ENCODE data around the gene IFNAR2. TPM values are rescaled to one million over a fixed set of nuclear protein-coding genes. Genes with fewer than 3 reads are reported as not detected.

Gene IFNAR2
- total and polyA plus RNA-seq, 2 experiments from 2014 or later: 18.2 to 19.6 TPM

DNA sequence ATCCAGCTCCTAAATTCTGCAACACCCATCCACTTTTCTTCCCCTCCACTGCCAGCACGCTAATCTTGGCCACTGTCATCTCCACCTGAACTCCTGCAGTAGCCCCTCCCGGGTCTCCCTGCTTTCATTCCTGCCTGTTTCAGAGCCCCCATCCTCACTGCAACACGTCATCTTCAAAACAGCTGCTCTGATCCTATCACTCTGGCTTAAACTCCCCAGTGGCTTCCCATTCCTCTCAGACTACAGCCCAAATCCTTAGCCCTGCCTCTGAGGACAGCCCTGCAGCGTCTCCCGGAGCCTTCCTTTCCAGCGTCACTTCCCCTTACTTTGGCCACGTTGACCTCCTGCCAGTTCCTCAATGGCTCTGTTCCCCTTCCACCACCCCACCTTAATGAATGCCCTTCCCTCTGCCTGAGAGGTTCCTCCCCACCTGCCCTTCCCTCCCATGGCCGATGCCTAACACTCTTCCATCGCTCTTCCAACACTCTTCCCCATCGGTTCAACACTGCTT, 22.9 kb upstream of the IFNAR2 start:
- H2AFZ ChIP-seq: no peak overlapping the region
- no peaks in the 10 kb centered on the region for H3K9me2 ChIP-seq (replicated peaks; ENCODE audit: insufficient read depth)
- H3K4me2 ChIP-seq: no peak overlapping the region
- H4K20me1 ChIP-seq (ENCODE audit: insufficient read depth, poor library complexity, severe bottlenecking): no peaks in the 10 kb centered on the region
- TF ChIP-seq, protein P1, sequence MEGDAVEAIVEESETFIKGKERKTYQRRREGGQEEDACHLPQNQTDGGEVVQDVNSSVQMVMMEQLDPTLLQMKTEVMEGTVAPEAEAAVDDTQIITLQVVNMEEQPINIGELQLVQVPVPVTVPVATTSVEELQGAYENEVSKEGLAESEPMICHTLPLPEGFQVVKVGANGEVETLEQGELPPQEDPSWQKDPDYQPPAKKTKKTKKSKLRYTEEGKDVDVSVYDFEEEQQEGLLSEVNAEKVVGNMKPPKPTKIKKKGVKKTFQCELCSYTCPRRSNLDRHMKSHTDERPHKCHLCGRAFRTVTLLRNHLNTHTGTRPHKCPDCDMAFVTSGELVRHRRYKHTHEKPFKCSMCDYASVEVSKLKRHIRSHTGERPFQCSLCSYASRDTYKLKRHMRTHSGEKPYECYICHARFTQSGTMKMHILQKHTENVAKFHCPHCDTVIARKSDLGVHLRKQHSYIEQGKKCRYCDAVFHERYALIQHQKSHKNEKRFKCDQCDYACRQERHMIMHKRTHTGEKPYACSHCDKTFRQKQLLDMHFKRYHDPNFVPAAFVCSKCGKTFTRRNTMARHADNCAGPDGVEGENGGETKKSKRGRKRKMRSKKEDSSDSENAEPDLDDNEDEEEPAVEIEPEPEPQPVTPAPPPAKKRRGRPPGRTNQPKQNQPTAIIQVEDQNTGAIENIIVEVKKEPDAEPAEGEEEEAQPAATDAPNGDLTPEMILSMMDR (IDR thresholded peaks at IDR 0.05; ENCODE audit: poor library complexity): no peak
- TF ChIP-seq EZH2phosphoT487 (IDR thresholded peaks at IDR 0.05; ENCODE audit: low read depth, severe bottlenecking, unreplicated experiment): no peak
- TF ChIP-seq EZH2 (IDR thresholded peaks at IDR 0.05; ENCODE audit: borderline replicate concordance): no peak
- no peak overlapping the region for H3K27ac ChIP-seq
- DNase-seq (ENCODE audit: low spot score): no peak
- peaks cover 22% of the 10 kb centered on the region for H3K4me1 ChIP-seq (ENCODE audit: insufficient read depth)
- no peaks in the 10 kb centered on the region for H3K79me2 ChIP-seq
- H3K9me3 ChIP-seq (ENCODE audit: low read depth): no peaks in the 10 kb centered on the region
- H3K4me3 ChIP-seq: no peak overlapping the region
- WGBS (ENCODE audit: low lambda C conversion rate, missing lambda C conversion rate): 72% methylated on average over 10 of the region's 10 CpGs
- no peaks in the 10 kb centered on the region for H3K36me3 ChIP-seq (replicated peaks; ENCODE audit: insufficient read depth, low read depth)
- H3K27me3 ChIP-seq: no peaks in the 10 kb centered on the region

DNA sequence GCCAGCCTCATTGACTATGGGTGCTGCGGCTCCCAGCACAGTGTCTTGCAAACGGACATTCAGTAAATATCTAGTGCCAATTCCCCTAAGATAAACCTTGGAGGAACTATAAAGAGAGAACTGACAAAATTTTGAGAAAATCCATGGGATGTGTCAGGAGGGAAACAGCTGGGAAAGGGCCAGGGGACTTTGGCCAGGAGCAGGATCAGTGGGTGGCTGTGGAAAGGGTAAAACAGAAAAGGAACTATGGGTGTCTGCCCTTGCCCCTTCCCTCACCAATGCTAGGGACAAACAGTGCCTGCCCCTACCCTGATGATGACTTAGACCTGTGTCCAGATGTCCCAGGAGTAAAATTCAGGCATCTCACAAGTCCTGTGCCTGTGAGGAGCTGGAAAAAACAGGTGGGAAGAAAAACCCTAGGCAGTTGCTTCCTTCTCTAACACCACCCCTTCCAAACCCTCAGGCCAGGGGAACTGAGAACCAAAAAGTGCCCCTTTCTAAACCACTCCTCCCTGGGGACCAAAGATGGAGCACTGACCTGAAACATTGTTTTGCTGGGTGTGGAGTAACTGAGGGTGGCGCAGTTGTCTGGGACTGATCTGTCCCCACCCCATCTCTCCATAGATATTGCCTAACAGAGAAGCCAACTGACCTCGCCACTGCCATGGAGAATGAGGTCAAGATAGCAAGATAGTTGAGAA, 22.1 kb upstream of the IFNAR2 start:
- TF ChIP-seq EZH2phosphoT487 (IDR thresholded peaks at IDR 0.05; ENCODE audit: low read depth, severe bottlenecking, unreplicated experiment) (no peak), EZH2 (IDR thresholded peaks at IDR 0.05; ENCODE audit: borderline replicate concordance) (no peak)
- TF ChIP-seq, protein P1 (IDR thresholded peaks at IDR 0.05; ENCODE audit: poor library complexity): no peak
- H3K79me2 ChIP-seq: no peaks in the 10 kb centered on the region
- H3K9me2 ChIP-seq (replicated peaks; ENCODE audit: insufficient read depth): no peaks in the 10 kb centered on the region
- no peaks in the 10 kb centered on the region for H3K9me3 ChIP-seq (ENCODE audit: low read depth)
- H4K20me1 ChIP-seq (ENCODE audit: insufficient read depth, poor library complexity, severe bottlenecking): no peaks in the 10 kb centered on the region
- H2AFZ ChIP-seq: no peak overlapping the region
- 67% methylated on average over 4 of the region's 4 CpGs for WGBS (ENCODE audit: low lambda C conversion rate, missing lambda C conversion rate)
- DNase-seq (ENCODE audit: low spot score): no peak
- H3K27me3 ChIP-seq: no peaks in the 10 kb centered on the region
- H3K4me3 ChIP-seq: no peak overlapping the region
- no peaks in the 10 kb centered on the region for H3K36me3 ChIP-seq (replicated peaks; ENCODE audit: insufficient read depth, low read depth)
- H3K4me1 ChIP-seq (ENCODE audit: insufficient read depth): peaks cover 23% of the 10 kb centered on the region
- H3K4me2 ChIP-seq: no peak overlapping the region
- no peak overlapping the region for H3K27ac ChIP-seq

DNA sequence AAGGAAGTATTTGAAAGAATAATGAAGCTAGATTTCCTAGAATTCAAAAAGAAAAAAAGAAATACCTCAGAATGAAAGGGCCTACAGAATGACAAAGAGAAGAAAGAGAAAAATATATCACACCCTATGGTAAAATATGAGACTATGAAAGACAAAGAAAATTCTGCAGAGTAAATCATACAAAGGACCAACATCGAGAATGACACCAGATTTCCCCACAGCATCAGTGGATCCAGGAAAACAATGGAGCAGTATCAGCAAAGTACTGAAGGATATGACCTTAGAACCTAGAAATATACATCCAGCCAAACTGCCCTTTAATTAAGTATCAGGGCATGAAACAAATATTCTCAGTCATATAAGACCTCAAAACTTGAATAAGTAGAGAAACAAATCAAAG, 21.2 kb upstream of the IFNAR2 start:
- no peaks in the 10 kb centered on the region for H3K36me3 ChIP-seq (replicated peaks; ENCODE audit: insufficient read depth, low read depth)
- H3K9me2 ChIP-seq (replicated peaks; ENCODE audit: insufficient read depth): no peaks in the 10 kb centered on the region
- no peak overlapping the region for H2AFZ ChIP-seq
- WGBS (ENCODE audit: low lambda C conversion rate, missing lambda C conversion rate): 38% methylated on average over 1 of the region's 1 CpG
- TF ChIP-seq, protein P1 (IDR thresholded peaks at IDR 0.05; ENCODE audit: poor library complexity): no peak
- no peak for TF ChIP-seq EZH2 (IDR thresholded peaks at IDR 0.05; ENCODE audit: borderline replicate concordance)
- TF ChIP-seq EZH2phosphoT487 (IDR thresholded peaks at IDR 0.05; ENCODE audit: low read depth, severe bottlenecking, unreplicated experiment): no peak
- H3K4me1 ChIP-seq (ENCODE audit: insufficient read depth): peaks cover 15% of the 10 kb centered on the region
- H3K4me2 ChIP-seq: no peak overlapping the region
- no peaks in the 10 kb centered on the region for H3K27me3 ChIP-seq
- H3K79me2 ChIP-seq: no peaks in the 10 kb centered on the region
- no peak overlapping the region for H3K4me3 ChIP-seq
- no peak overlapping the region for H3K27ac ChIP-seq
- no peak for DNase-seq (ENCODE audit: low spot score)
- H4K20me1 ChIP-seq (ENCODE audit: insufficient read depth, poor library complexity, severe bottlenecking): no peaks in the 10 kb centered on the region
- H3K9me3 ChIP-seq (ENCODE audit: low read depth): no peaks in the 10 kb centered on the region

Measured in hepatocyte (in vitro differentiated cells).